Bronchial epithelial cell (primary cell): Measurements from ENCODE around the gene IL6R. TPM values are rescaled to one million over a fixed set of nuclear protein-coding genes. Genes with fewer than 3 reads are reported as not detected.

ENCODE experiments used
- DNase-seq: peaks from one replicate; pipeline ENCODE4 v3.0.0-alpha.2; 2010; ENCODE audit warnings: low read depth
- FAIRE-seq: peaks from 2 replicates; lab custom pipeline; 2011; peaks lifted over from hg19 to GRCh38; lab: Jason Lieb, UNC
- H3K27me3 ChIP-seq: 2 replicates; pipeline ENCODE4 v1.5.1; 2011; ENCODE audit warnings: low read length; ENCODE audit not compliant: control insufficient read depth, insufficient read depth
- H3K36me3 ChIP-seq: 2 replicates; pipeline ENCODE4 v1.5.1; 2011; ENCODE audit warnings: low read length; ENCODE audit not compliant: control insufficient read depth, insufficient read depth
- H3K4me3 ChIP-seq: 2 replicates; pipeline ENCODE4 v1.5.1; 2011; ENCODE audit warnings: mild to moderate bottlenecking, low read depth, low read length, control low read depth
- CTCF ChIP-seq: IDR thresholded peaks from 2 replicates; pipeline ENCODE4 v1.5.1; 2011; ENCODE audit warnings: mild to moderate bottlenecking, moderate library complexity, low read length, control low read depth, inconsistent platforms; ENCODE audit not compliant: insufficient read depth, severe bottlenecking
- total RNA-seq: library from RNA; depleted of rRNA; stranded (reverse); fragments of >200 nt; gene quantifications from 2 replicates; pipeline ENCODE4 v1.2.1, GENCODE V29; 2014

The IL6R gene
- total RNA-seq, 1 donor from 2014 or later: 47.9 TPM

DNA sequence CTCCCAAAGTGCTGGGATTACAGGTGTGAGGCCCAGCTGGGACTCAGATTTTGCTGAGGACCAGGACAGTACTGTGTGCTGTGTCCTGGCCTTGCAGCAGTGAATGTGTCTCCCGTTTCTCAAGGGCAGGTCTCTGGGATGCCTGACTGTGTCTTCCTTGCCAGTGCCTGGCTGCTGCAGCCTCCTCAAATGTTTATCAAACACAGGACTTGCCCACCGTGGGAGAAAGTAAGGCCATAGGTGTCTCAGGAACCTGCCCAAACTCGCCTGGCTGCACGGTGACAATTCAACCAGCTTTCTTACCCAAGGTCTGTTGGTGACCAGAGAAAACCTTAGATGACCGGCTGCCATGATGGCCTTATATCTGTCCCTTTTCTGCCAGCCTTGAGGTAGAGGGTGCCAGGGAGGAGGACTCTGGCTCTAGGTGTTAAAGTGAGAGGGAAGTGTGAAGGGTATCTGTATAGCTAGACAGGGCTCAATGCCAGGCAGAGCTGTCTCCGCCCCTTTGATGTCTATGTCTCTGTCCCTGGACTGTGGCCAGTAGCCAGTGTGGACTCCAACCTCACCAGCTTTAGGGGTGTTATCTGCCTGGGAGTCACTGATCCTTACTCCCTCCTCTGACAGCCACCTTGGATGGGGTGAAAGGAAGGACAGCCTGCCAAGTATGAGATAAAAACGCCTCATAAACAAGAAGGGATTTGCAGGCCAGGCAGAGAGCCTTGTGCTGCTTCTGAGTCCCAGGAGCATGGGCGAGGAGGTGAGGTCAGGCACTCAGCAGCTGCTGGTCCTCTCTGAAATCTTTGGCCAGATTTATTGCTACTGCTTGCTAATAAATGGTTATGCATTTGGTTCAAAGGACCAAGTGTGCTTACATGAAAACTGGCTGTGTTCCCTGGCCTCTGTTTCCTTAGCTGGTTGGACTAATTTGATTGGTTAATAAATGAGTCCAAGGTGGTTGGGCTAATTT is 22.3 kb downstream of the IL6R start:
- Histone ChIP-seq H3K27me3 (no peaks in the 10 kb centered on the region), H3K4me3 (no peak overlapping the region), H3K36me3 (peaks cover 14% of the 10 kb centered on the region)
- no peak for TF ChIP-seq CTCF
- DNase-seq (no peak), FAIRE-seq (no peak)

- no peak for FAIRE-seq
- DNase-seq: no peak
- Histone ChIP-seq H3K36me3 (peaks cover 17% of the 10 kb centered on the region), H3K4me3 (no peak overlapping the region), H3K27me3 (no peaks in the 10 kb centered on the region)
- no peak for TF ChIP-seq CTCF
These were observed 24.0 kb downstream of the IL6R start for GRCh38 chr1:154429118-154429517.

GRCh38 chr1:154429841-154430611 is 24.9 kb downstream of the IL6R start:
- TF ChIP-seq CTCF: no peak
- peaks cover 22% of the 10 kb centered on the region for H3K36me3 ChIP-seq
- no peak for DNase-seq
- no peaks in the 10 kb centered on the region for H3K27me3 ChIP-seq
- no peak overlapping the region for H3K4me3 ChIP-seq
- FAIRE-seq: no peak

GRCh38 chr1:154430903-154431302 is 25.8 kb downstream of the IL6R start:
- DNase-seq: no peak
- no peak overlapping the region for H3K4me3 ChIP-seq
- H3K36me3 ChIP-seq: peaks cover 25% of the 10 kb centered on the region
- no peak for TF ChIP-seq CTCF
- H3K27me3 ChIP-seq: no peaks in the 10 kb centered on the region
- no peak for FAIRE-seq

DNA sequence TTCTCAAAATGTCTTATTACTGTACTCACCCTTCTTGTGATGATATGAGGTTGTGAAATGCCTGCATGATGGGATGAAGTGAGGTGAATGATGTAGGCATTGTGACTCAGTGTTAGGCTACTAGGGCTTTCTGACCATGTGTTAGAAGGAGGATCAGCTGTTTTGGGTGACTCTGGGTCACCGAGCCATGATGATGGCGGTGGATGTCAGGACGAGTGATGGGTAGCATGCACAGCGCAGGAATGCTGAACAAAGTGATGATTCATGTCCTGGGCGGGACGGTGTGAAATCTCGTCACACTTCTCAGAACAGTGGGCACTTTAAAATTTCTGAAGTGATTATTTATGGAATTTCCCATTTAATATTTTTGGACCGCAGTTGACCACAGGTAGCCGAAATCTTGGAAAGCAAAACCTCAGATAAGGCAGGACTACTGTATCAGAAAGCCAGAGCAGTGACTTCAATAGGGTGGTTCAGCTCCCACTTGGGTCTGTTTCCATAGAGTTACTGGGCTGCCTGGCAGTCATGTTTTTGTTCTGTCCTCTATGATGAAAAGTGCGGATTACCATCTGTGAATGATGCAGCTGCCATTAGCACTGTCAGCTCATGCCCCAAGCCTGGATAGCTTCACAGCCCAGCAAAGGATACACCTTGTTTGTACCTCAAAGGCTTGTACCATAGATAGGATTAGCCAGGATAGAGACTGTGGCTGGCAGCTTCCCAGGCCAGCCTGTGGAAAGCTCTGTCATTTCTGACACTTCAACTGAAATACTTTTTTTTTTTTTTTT is 26.6 kb downstream of the IL6R start:
- no peak for TF ChIP-seq CTCF
- peak; percentile 99 for FAIRE-seq
- peak; percentile 99 for DNase-seq

More for the DNA sequence above, 26.6 kb downstream of the IL6R start:
- H3K27me3 ChIP-seq: no peaks in the 10 kb centered on the region
- peaks cover 27% of the 10 kb centered on the region for H3K36me3 ChIP-seq
- no peak overlapping the region for H3K4me3 ChIP-seq
